ENCODE results near the gene SLC44A1. TPM values are rescaled to one million over a fixed set of nuclear protein-coding genes. Genes with fewer than 3 reads are reported as not detected.

The SLC44A1 gene
- total RNA-seq, 2 experiments from 2014 or later: 26.6 to 71.6 TPM

DNA sequence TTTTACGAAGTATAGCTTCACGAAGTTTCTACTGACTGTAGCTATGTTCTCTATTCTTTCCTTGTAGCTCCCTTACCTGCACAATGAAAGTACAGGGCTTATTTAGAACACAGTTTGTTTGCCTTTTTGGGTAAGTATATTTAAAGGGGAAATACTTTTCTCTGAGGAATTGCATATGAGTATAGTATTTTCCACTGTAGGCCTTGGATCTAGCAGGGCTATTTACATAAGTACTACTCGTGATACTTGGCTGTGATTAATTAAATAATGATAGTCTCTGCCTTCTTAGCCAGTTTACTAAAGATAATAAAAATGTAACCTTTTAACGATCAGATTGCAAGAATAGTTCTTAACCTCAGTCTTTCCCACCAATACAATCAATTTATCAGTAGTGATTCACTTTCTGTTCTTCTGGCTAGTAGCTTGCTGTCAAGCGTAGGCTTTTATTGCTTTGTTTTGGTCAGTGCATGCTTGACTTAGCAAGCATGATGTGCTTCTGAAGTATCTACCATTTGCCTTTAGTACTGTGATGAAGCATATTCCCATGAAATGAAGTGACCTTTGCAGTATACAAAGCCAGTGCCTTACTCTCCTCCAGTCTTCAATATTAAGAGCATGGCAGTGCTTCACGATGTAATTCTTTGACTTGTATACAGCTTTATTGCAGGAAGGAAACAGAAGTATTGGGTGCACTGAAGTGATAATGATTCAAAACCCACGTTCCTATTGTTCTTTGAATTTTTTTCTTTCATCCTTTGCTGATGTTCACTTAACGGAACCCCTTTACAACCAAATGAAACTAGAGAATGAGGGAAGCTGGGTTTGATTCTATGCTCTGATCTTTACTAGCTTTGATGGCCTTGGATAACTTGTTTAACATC, 64.2 kb downstream of the SLC44A1 start:
- no peaks in the 10 kb centered on the region for H4K20me1 ChIP-seq (ENCODE audit: insufficient read depth, low read length)
- POLR2A ChIA-PET: interaction anchor here (0.5 to 2.2 kb wide), 14 partner anchors 8 to 327 kb away, joined by 3 to 11 read pairs (median 4); no protein-coding TSS in a partner anchor
- H3K9me3 ChIP-seq (ENCODE audit: low read length): no peaks in the 10 kb centered on the region
- H3K4me1 ChIP-seq (ENCODE audit: insufficient read depth, low read length, poor library complexity, severe bottlenecking): peaks cover 15% of the 10 kb centered on the region
- H2AFZ ChIP-seq (ENCODE audit: low read length): no peak overlapping the region
- H3K4me3 ChIP-seq (ENCODE audit: low read depth, low read length, poor library complexity, severe bottlenecking): no peak overlapping the region
- BruUV-seq (replicated peaks): no TSS peak
- H3K4me2 ChIP-seq (ENCODE audit: low read length): no peak overlapping the region
- no peak for TF ChIP-seq EZH2phosphoT487 (IDR thresholded peaks at IDR 0.05; ENCODE audit: borderline replicate concordance, low read depth, low read length)
- TF ChIP-seq, protein P1, sequence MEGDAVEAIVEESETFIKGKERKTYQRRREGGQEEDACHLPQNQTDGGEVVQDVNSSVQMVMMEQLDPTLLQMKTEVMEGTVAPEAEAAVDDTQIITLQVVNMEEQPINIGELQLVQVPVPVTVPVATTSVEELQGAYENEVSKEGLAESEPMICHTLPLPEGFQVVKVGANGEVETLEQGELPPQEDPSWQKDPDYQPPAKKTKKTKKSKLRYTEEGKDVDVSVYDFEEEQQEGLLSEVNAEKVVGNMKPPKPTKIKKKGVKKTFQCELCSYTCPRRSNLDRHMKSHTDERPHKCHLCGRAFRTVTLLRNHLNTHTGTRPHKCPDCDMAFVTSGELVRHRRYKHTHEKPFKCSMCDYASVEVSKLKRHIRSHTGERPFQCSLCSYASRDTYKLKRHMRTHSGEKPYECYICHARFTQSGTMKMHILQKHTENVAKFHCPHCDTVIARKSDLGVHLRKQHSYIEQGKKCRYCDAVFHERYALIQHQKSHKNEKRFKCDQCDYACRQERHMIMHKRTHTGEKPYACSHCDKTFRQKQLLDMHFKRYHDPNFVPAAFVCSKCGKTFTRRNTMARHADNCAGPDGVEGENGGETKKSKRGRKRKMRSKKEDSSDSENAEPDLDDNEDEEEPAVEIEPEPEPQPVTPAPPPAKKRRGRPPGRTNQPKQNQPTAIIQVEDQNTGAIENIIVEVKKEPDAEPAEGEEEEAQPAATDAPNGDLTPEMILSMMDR (conservative IDR thresholded peaks at IDR 0.05; ENCODE audit: low read length): no peak
- H3K9me2 ChIP-seq (ENCODE audit: insufficient read depth, low read length): no peaks in the 10 kb centered on the region
- CTCF ChIA-PET (ENCODE audit: unreplicated experiment): interaction anchor here (0.9 kb wide), 1 partner anchor 87 kb away, joined by 3 read pairs; no protein-coding TSS in a partner anchor
- no peak overlapping the region for H3K27ac ChIP-seq (ENCODE audit: low read depth, low read length, poor library complexity, severe bottlenecking)
- DNase-seq (ENCODE audit: low spot score): no peak
- intact Hi-C loops (cut with micrococcal nuclease; ENCODE audit: unreplicated experiment): loop anchor here (5.0 kb wide), 1 partner anchor 41 kb away; no protein-coding TSS in a partner anchor
- H3K36me3 ChIP-seq (ENCODE audit: insufficient read depth, low read length): peaks cover 30% of the 10 kb centered on the region
- no peaks in the 10 kb centered on the region; the same call in 1 of the 2 replicates for H3K79me2 ChIP-seq (ENCODE audit: insufficient read depth, low read depth, low read length)

DNA sequence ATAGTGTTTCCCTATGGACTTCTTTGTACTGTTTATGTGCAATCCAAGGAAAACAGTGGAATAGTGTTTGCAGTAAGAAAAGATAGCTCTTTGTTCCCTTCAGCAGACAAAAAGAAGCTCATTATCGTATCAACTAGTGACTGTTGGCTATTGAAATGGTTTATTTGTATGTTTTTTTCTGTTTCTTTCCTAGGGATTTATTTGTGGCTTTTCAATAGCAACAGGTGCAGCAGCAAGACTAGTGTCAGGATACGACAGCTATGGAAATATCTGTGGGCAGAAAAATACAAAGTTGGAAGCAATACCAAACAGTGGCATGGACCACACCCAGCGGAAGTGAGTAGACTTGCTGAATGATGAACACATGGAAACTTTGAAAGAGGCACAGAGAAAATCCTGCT, 65.1 kb downstream of the SLC44A1 start:
- CTCF ChIA-PET (ENCODE audit: unreplicated experiment): no interaction called here
- peaks cover 15% of the 10 kb centered on the region for H3K4me1 ChIP-seq (ENCODE audit: insufficient read depth, low read length, poor library complexity, severe bottlenecking)
- H2AFZ ChIP-seq (ENCODE audit: low read length): no peak overlapping the region
- no peak overlapping the region for H3K4me3 ChIP-seq (ENCODE audit: low read depth, low read length, poor library complexity, severe bottlenecking)
- no peaks in the 10 kb centered on the region for H3K9me2 ChIP-seq (ENCODE audit: insufficient read depth, low read length)
- intact Hi-C loops (cut with micrococcal nuclease; ENCODE audit: unreplicated experiment): loop anchor here (5.0 kb wide), 1 partner anchor 42 kb away; no protein-coding TSS in a partner anchor
- TF ChIP-seq, protein P1 (conservative IDR thresholded peaks at IDR 0.05; ENCODE audit: low read length): no peak
- TF ChIP-seq EZH2phosphoT487 (IDR thresholded peaks at IDR 0.05; ENCODE audit: borderline replicate concordance, low read depth, low read length): no peak
- POLR2A ChIA-PET: interaction anchor here (0.5 to 1.9 kb wide), 6 partner anchors 9 to 328 kb away, joined by 3 to 8 read pairs (median 3); no protein-coding TSS in a partner anchor
- no peaks in the 10 kb centered on the region for H3K9me3 ChIP-seq (ENCODE audit: low read length)
- H3K4me2 ChIP-seq (ENCODE audit: low read length): no peak overlapping the region
- no peaks in the 10 kb centered on the region for H4K20me1 ChIP-seq (ENCODE audit: insufficient read depth, low read length)
- no peak overlapping the region for H3K27ac ChIP-seq (ENCODE audit: low read depth, low read length, poor library complexity, severe bottlenecking)
- peaks cover 32% of the 10 kb centered on the region for H3K36me3 ChIP-seq (ENCODE audit: insufficient read depth, low read length)
- no TSS peak for BruUV-seq (replicated peaks)
- no peaks in the 10 kb centered on the region for H3K79me2 ChIP-seq (ENCODE audit: insufficient read depth, low read depth, low read length)
- no peak for DNase-seq (ENCODE audit: low spot score)

All from OCI-LY7 (cell line).